Right lung (tissue), 5 donors: ENCODE data around the gene CX3CL1. TPM values are rescaled to one million over a fixed set of nuclear protein-coding genes. Genes with fewer than 3 reads are reported as not detected.

Experiments used
- DNase-seq, 2 donors: peaks; one replicate each; pipeline ENCODE4 v3.0.0-alpha.2; 2013
- polyA plus RNA-seq, 5 donors: library from polyadenylated mRNA; unstranded; fragments of 120-200 nt; gene quantifications; one replicate each; pipeline versions ENCODE4 v1.2.1 to v1.2.3, GENCODE V29; 2013; ENCODE audit warnings: inconsistent platforms in 1 of 5, low replicate concordance in 1 of 5; ENCODE audit not compliant: insufficient read length in 5 of 5, insufficient read depth in 1 of 5

CX3CL1 gene
- polyA plus RNA-seq, 5 donors: 8.4 to 13.3 (median 9.5) TPM

- DNase-seq: no peak
Observed at GRCh38 chr16:57403965-57404817, 31.9 kb downstream of the CX3CL1 start, which contains the start of gene CCL17. TSS of gene CCL17 (plus strand) at chr16:57404767. CDS start at chr16:57413933, 9,166 bp downstream.

GRCh38 chr16:57405097-57405496 lies 32.8 kb downstream of the CX3CL1 start:
- DNase-seq: no peak

- no peak for DNase-seq
Observed at GRCh38 chr16:57406881-57407280, 34.6 kb downstream of the CX3CL1 start.

GRCh38 chr16:57407521-57408353 lies 35.4 kb downstream of the CX3CL1 start:
- no peak for DNase-seq

- no peak for DNase-seq
Observed at GRCh38 chr16:57409065-57409464, 36.8 kb downstream of the CX3CL1 start.

- DNase-seq: no peak
Observed at GRCh38 chr16:57409870-57410587, 37.7 kb downstream of the CX3CL1 start.

- DNase-seq: no peak
Observed at GRCh38 chr16:57411362-57411976, 39.2 kb downstream of the CX3CL1 start.

- DNase-seq: no peak
Observed at GRCh38 chr16:57412584-57412983, 40.3 kb downstream of the CX3CL1 start.

GRCh38 chr16:57413301-57413730 lies 41.0 kb downstream of the CX3CL1 start:
- DNase-seq: no peak

- no peak for DNase-seq
Observed at GRCh38 chr16:57413733-57414132, 41.4 kb downstream of the CX3CL1 start.

- no peak for DNase-seq
Observed at GRCh38 chr16:57416084-57416483, 43.8 kb downstream of the CX3CL1 start.

GRCh38 chr16:57419506-57419905 lies 47.2 kb downstream of the CX3CL1 start:
- DNase-seq: no peak

- DNase-seq: peak; percentile 59 to 68
Observed at GRCh38 chr16:57422026-57422944, 50.0 kb downstream of the CX3CL1 start.

GRCh38 chr16:57423152-57423551 lies 50.9 kb downstream of the CX3CL1 start:
- no peak for DNase-seq

- no peak for DNase-seq
Observed at GRCh38 chr16:57424583-57424982, 52.3 kb downstream of the CX3CL1 start.

- DNase-seq: no peak
Observed at GRCh38 chr16:57426356-57426755, 54.1 kb downstream of the CX3CL1 start.

- DNase-seq: no peak
Observed at GRCh38 chr16:57427307-57427706, 55.0 kb downstream of the CX3CL1 start.

GRCh38 chr16:57427824-57428223 lies 55.5 kb downstream of the CX3CL1 start:
- DNase-seq: no peak

- no peak for DNase-seq
Observed at GRCh38 chr16:57430955-57431354, 58.7 kb downstream of the CX3CL1 start.

- no peak for DNase-seq
Observed at GRCh38 chr16:57432505-57432904, 60.2 kb downstream of the CX3CL1 start.
